Neural cell (in vitro differentiated cells): ENCODE data around the gene MRPL44.

Experiments used
- EP300 ChIP-seq: fragments of 450-650 bp; conservative IDR thresholded peaks from 2 replicates; pipeline ENCODE4 v1.6.1; 2014; ENCODE audit warnings: antibody characterized with exemption, mild to moderate bottlenecking, moderate library complexity; ENCODE audit not compliant: poor library complexity, severe bottlenecking
- EZH2 ChIP-seq: fragments of 200-600, 300-800 bp; shearing (Covaris generic), sonication (generic); IDR thresholded peaks from 2 replicates; pipeline ENCODE4 v1.6.1; 2014; ENCODE audit warnings: antibody characterized with exemption, low read length, borderline replicate concordance, mild to moderate bottlenecking; ENCODE audit not compliant: insufficient read depth, poor library complexity, severe bottlenecking
- MXI1 ChIP-seq: fragments of 450-650 bp; conservative IDR thresholded peaks from 2 replicates; pipeline ENCODE4 v1.6.1; 2014; ENCODE audit warnings: antibody characterized with exemption, mild to moderate bottlenecking; ENCODE audit not compliant: poor library complexity, severe bottlenecking
- POLR2AphosphoS5 ChIP-seq: IDR thresholded peaks from 2 replicates; pipeline ENCODE4 v1.6.1; 2012
- RAD21 ChIP-seq: fragments of 450-650 bp; conservative IDR thresholded peaks from 2 replicates; pipeline ENCODE4 v1.6.1; 2014; ENCODE audit warnings: antibody characterized with exemption, mild to moderate bottlenecking, moderate library complexity
- REST ChIP-seq: IDR thresholded peaks from 2 replicates; pipeline ENCODE4 v1.6.1; 2012; ENCODE audit warnings: borderline replicate concordance
- SMC3 ChIP-seq: fragments of 450-650 bp; conservative IDR thresholded peaks from 2 replicates; pipeline ENCODE4 v1.6.1; 2014; ENCODE audit warnings: antibody characterized with exemption, mild to moderate bottlenecking, moderate library complexity; ENCODE audit not compliant: poor library complexity
- TAF1 ChIP-seq: IDR thresholded peaks from 2 replicates; pipeline ENCODE4 v1.6.1; 2012; ENCODE audit warnings: low read depth
- TF ChIP-seq, protein P1 (sequence below): fragments of 450-650 bp; IDR thresholded peaks from 2 replicates; pipeline ENCODE4 v1.5.1; 2014; ENCODE audit warnings: antibody characterized with exemption, mild to moderate bottlenecking, moderate library complexity; ENCODE audit not compliant: poor library complexity, severe bottlenecking

- TF ChIP-seq, protein P1, sequence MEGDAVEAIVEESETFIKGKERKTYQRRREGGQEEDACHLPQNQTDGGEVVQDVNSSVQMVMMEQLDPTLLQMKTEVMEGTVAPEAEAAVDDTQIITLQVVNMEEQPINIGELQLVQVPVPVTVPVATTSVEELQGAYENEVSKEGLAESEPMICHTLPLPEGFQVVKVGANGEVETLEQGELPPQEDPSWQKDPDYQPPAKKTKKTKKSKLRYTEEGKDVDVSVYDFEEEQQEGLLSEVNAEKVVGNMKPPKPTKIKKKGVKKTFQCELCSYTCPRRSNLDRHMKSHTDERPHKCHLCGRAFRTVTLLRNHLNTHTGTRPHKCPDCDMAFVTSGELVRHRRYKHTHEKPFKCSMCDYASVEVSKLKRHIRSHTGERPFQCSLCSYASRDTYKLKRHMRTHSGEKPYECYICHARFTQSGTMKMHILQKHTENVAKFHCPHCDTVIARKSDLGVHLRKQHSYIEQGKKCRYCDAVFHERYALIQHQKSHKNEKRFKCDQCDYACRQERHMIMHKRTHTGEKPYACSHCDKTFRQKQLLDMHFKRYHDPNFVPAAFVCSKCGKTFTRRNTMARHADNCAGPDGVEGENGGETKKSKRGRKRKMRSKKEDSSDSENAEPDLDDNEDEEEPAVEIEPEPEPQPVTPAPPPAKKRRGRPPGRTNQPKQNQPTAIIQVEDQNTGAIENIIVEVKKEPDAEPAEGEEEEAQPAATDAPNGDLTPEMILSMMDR: no peak
- TF ChIP-seq TAF1: no peak
- no peak for TF ChIP-seq RAD21
- no peak for TF ChIP-seq EP300
- TF ChIP-seq POLR2AphosphoS5: no peak
- TF ChIP-seq EZH2: no peak
- no peak for TF ChIP-seq REST
- no peak for TF ChIP-seq SMC3
- no peak for TF ChIP-seq MXI1
Observed at GRCh38 chr2:223959688-223960087, 2.4 kb downstream of the MRPL44 start.
